T-helper 17 cell (primary cell): Measurements from ENCODE around the gene KCNG2. TPM values are rescaled to one million over a fixed set of nuclear protein-coding genes. Genes with fewer than 3 reads are reported as not detected.
A peak's percentile ranks its signal among the peaks of the same experiment; 100 is the strongest.

Source experiments
- ATAC-seq: fragments of 150-1000 bp; cut with Tn5 transposase; 2 replicates; pipeline ENCODE4 v1.10.0; 2021; ENCODE audit warnings: mild to moderate bottlenecking, moderate library complexity
- DNase-seq, 3 donors: peaks; one replicate each; pipeline versions ENCODE4 v3.0.0 to v3.0.0-alpha.2; 2020 to 2021
- H3K9me3 ChIP-seq: one replicate; pipeline ENCODE4 v1.7.0; 2013; ENCODE audit warnings: low read length, mild to moderate bottlenecking; ENCODE audit not compliant: control insufficient read depth, poor library complexity, severe bottlenecking
- H3K27ac Mint-ChIP-seq: one replicate; pipeline ENCODE4 v1.8.0; 2022; ENCODE audit warnings: mild to moderate bottlenecking, moderate library complexity, mixed read lengths
- H3K27me3 Mint-ChIP-seq: one replicate; pipeline ENCODE4 v1.8.0; 2022; ENCODE audit warnings: mixed read lengths
- H3K36me3 Mint-ChIP-seq: one replicate; pipeline ENCODE4 v1.8.0; 2022; ENCODE audit warnings: low read depth, mixed read lengths
- H3K4me1 Mint-ChIP-seq: one replicate; pipeline ENCODE4 v1.8.0; 2022; ENCODE audit warnings: mild to moderate bottlenecking, mixed read lengths
- H3K4me3 Mint-ChIP-seq: one replicate; pipeline ENCODE4 v1.8.0; 2022; ENCODE audit warnings: mild to moderate bottlenecking, moderate library complexity, mixed read lengths
- total RNA-seq, 4 donors: library from RNA in 2 of 4; stranded (reverse) in 2 of 4; gene quantifications; one replicate each; pipeline ENCODE4 v1.2.3 and lab custom pipeline; 2022 to 2026

Gene KCNG2
- total RNA-seq, 2 donors from 2014 or later, result not detected

DNA sequence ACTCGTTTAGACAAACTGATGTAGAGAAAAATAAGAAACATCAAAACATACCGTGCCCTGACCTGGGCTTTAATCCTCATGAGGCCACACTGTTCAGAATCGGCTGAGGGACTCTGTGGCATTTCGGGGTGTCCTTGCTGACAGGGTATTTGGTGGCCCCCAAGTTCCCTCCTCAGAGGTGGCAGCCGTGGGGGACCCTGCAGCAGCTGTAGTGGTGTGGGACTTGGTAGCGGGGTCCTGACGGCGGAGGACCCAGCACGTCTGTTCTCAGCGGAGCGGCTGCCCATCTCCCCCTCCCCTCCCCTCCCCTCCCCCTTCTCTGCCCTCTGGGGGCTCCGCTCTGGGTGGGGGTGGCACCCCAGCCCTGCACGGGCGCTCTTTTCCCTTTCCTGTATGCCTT is 18.4 kb downstream of the KCNG2 start:
- Mint-ChIP-seq H3K36me3 (peaks cover 2% of the 10 kb centered on the region), H3K27ac (no peak overlapping the region), H3K4me1 (peaks cover 7% of the 10 kb centered on the region), H3K27me3 (peaks cover 27% of the 10 kb centered on the region), H3K4me3 (no peak overlapping the region)
- DNase-seq (no peak), ATAC-seq (no peak)
- H3K9me3 ChIP-seq, result no peaks in the 10 kb centered on the region

DNA sequence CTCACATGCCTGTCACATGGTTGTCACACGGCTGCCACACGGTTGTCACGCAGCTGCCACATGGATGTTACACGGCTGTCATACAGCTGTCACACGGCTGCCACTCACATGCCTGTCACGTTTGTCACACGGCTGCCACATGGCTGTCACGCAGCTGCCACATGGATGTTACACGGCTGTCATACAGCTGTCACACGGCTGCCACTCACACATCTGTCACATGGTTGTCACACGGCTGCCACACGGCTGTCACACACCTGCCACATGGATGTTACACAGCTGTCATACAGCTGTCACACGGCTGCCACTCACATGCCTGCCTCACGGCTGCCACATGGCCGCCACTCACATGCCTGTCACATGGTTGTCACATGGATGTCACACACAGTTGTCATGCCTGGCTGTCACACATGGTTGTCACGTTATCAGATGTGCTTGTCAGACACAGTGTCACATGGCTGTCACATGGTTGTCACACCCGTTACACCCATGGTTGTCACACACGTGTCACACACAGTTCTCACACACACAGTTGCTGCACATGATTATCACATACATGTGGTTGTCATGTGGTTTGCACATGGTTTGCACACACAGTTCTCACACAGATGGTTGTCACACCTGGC is 19.4 kb downstream of the KCNG2 start:
- Mint-ChIP-seq H3K36me3 (no peaks in the 10 kb centered on the region), H3K4me3 (no peak overlapping the region), H3K4me1 (peaks cover 7% of the 10 kb centered on the region), H3K27ac (no peak overlapping the region), H3K27me3 (peaks cover 24% of the 10 kb centered on the region)
- DNase-seq, result no peak
- ATAC-seq, result no peak
- H3K9me3 ChIP-seq, result no peaks in the 10 kb centered on the region

DNA sequence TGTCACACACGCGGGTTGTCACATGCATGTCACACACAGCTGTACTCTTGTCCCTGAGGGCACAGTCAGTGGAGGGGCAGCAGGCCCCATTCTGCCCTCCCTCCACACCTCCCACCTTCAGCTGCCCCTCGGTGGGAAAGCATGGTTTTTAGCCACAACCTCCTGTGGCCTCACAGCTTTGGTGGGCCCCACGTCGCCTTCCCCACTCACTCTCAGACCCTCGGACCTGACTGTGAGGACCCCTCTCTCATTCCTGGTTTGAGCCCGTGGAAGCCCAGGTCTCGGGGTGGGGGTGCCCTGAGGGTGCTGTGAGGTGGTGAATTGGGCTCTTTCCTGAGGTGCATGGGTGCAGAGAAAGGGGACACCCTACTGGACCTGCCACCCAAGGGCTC is 19.9 kb downstream of the KCNG2 start:
- Mint-ChIP-seq H3K27me3 (peaks cover 26% of the 10 kb centered on the region), H3K4me1 (peaks cover 7% of the 10 kb centered on the region)

GRCh38 chr18:79818036-79818435 is 20.3 kb downstream of the KCNG2 start:
- H3K9me3 ChIP-seq, result no peaks in the 10 kb centered on the region
- Mint-ChIP-seq H3K4me1 (peaks cover 7% of the 10 kb centered on the region), H3K27me3 (peaks cover 29% of the 10 kb centered on the region), H3K4me3 (no peak overlapping the region), H3K36me3 (no peaks in the 10 kb centered on the region), H3K27ac (no peak overlapping the region)
- ATAC-seq (no peak), DNase-seq (no peak)

More for the DNA sequence above, 19.9 kb downstream of the KCNG2 start:
- no peak for ATAC-seq
- Mint-ChIP-seq H3K36me3 (no peaks in the 10 kb centered on the region), H3K4me3 (no peak overlapping the region), H3K27ac (no peak overlapping the region)
- DNase-seq, result no peak
- no peaks in the 10 kb centered on the region for H3K9me3 ChIP-seq

DNA sequence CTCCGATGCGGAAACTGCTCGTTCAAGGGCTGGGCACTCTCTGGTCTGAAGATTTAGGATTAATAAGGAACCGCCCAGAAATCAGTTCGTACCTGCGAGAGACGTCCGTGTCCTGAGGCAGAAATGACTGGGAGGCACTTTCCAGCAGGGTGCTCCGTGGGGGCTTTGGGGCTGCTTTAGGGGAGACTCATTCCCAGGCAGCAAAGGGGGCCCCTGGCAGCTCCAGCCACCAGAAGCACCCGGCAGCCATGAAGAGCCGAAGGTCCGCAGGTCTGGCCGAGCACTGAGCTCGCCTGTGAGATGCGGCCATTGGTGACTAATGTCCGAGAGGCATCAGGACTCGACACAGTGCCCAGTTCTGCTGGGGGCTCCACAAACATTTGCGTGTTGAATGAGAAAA is 20.9 kb downstream of the KCNG2 start:
- peak overlapping the region; percentile 41 for H3K4me3 Mint-ChIP-seq
- H3K36me3 Mint-ChIP-seq, result no peaks in the 10 kb centered on the region
- no peaks in the 10 kb centered on the region for H3K9me3 ChIP-seq
- no peak for DNase-seq
- peaks cover 29% of the 10 kb centered on the region for H3K27me3 Mint-ChIP-seq
- ATAC-seq, result no peak
- H3K4me1 Mint-ChIP-seq, result peaks cover 7% of the 10 kb centered on the region
- H3K27ac Mint-ChIP-seq, result no peak overlapping the region

DNA sequence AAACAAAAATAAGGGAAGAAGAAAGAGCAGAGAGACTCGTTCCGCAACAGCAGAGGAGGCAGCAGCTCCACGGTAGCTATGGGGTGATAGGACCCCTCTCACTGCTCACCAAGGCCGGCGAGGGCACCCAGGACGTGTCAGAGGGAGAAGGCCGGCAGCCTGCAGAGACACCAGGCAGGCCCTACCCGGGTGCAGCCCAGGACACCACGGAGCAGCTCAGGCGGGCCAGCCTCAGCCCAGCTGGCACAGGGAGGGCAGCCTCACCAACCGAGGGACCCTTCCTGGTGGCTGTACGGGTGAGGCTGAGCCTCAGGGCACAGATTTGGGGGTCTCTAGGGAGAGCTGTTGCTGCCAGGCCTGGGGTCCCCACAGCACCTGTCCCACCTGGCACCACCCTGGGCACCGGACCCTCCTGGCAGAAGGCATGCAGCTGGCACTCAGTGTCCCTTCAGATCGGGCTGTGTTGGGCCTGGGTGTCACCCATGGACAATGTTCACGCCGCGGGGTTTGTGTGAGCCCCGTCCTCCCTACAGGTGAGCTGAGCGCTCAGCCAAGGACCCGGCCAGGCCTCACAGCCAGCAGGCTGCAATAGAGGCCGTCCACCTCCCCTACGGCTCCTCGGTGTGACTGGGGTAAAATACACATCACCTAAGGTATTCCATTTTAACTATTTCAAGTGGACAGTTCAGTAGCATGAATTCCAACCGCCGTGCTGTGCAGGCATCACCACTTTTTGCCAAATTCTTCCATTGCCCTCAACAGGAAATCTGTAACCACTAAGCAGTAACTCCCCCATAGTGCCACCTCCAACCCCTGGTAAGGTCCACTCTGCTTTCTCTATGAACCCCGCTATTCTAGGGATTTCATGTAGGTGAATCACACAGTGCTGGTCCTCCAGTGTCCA is 21.6 kb downstream of the KCNG2 start:
- no peak for ATAC-seq
- Mint-ChIP-seq H3K36me3 (no peaks in the 10 kb centered on the region), H3K27ac (no peak overlapping the region), H3K27me3 (peaks cover 35% of the 10 kb centered on the region), H3K4me1 (peaks cover 7% of the 10 kb centered on the region), H3K4me3 (peak overlapping the region; percentile 41)
- no peak for DNase-seq
- H3K9me3 ChIP-seq, result no peaks in the 10 kb centered on the region

DNA sequence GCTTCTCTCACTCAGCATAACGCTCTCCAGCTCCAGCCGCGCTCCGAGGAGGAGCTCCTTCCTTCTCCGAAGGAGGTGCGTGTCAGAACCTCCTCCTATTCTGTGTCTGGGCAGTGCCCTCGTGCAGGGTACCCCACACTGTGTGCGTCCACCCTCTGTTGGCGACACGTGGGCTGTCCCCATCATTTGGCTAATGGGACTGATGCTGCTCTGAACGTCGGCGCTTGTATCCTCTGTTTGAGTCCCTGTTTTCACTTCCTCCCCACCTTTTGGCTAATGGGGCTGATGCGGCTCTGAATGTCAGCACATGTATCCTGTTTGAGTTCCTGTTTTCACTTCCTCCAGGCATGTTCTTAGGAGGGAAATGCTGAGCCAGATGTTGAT is 22.2 kb downstream of the KCNG2 start:
- Mint-ChIP-seq H3K27ac (no peak overlapping the region), H3K36me3 (no peaks in the 10 kb centered on the region), H3K27me3 (peaks cover 39% of the 10 kb centered on the region), H3K4me1 (peaks cover 7% of the 10 kb centered on the region), H3K4me3 (no peak overlapping the region)
- H3K9me3 ChIP-seq, result no peaks in the 10 kb centered on the region
- ATAC-seq (peak; percentile 66), DNase-seq (no peak)

DNA sequence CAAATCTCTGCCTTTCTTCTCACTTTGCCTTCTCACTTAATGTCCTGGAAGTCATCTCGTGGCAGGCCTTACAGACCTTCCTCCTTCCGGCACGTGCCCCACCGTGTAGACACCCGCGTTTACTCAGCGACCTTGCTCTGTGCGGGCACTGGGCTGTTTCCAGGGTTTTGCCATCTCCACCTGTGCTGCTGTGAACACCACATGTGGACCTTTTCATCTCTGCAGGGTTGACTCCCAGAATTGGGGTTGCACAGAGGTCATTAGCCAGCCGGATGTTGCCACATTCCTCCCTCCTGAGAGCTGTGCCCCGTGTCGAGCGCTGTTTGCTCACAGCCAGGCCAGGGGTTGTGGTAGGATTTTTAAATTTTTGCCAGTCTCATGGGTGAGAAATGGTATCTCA is 25.4 kb downstream of the KCNG2 start:
- Mint-ChIP-seq H3K27ac (no peak overlapping the region), H3K36me3 (no peaks in the 10 kb centered on the region), H3K4me3 (no peak overlapping the region), H3K27me3 (peaks cover 45% of the 10 kb centered on the region), H3K4me1 (peaks cover 7% of the 10 kb centered on the region)
- no peaks in the 10 kb centered on the region for H3K9me3 ChIP-seq
- no peak for ATAC-seq
- no peak for DNase-seq

GRCh38 chr18:79825913-79826312 is 28.2 kb downstream of the KCNG2 start:
- H3K4me3 Mint-ChIP-seq, result no peak overlapping the region
- H3K9me3 ChIP-seq, result no peaks in the 10 kb centered on the region
- no peak overlapping the region for H3K27ac Mint-ChIP-seq
- H3K36me3 Mint-ChIP-seq, result no peaks in the 10 kb centered on the region
- ATAC-seq, result no peak
- DNase-seq, result no peak
- peaks cover 34% of the 10 kb centered on the region for H3K27me3 Mint-ChIP-seq
- H3K4me1 Mint-ChIP-seq, result peaks cover under 1% of the 10 kb centered on the region

- ATAC-seq, result no peak
- Mint-ChIP-seq H3K27me3 (peaks cover 28% of the 10 kb centered on the region), H3K36me3 (no peaks in the 10 kb centered on the region)
These were observed 29.2 kb downstream of the KCNG2 start for GRCh38 chr18:79826966-79827365.

GRCh38 chr18:79828258-79828657 is 30.5 kb downstream of the KCNG2 start:
- ATAC-seq (no peak), DNase-seq (no peak)
- Mint-ChIP-seq H3K4me1 (no peaks in the 10 kb centered on the region), H3K4me3 (no peak overlapping the region), H3K36me3 (peaks cover 4% of the 10 kb centered on the region), H3K27me3 (peaks cover 23% of the 10 kb centered on the region), H3K27ac (no peak overlapping the region)
- no peaks in the 10 kb centered on the region for H3K9me3 ChIP-seq

More at GRCh38 chr18:79826966-79827365, 29.2 kb downstream of the KCNG2 start:
- no peak overlapping the region for H3K27ac Mint-ChIP-seq
- H3K4me1 Mint-ChIP-seq, result no peaks in the 10 kb centered on the region
- DNase-seq, result no peak
- H3K4me3 Mint-ChIP-seq, result no peak overlapping the region
- H3K9me3 ChIP-seq, result no peaks in the 10 kb centered on the region

- ATAC-seq, result no peak
- peaks cover 23% of the 10 kb centered on the region for H3K27me3 Mint-ChIP-seq
- peaks cover 4% of the 10 kb centered on the region for H3K36me3 Mint-ChIP-seq
- H3K9me3 ChIP-seq, result no peaks in the 10 kb centered on the region
- H3K27ac Mint-ChIP-seq, result no peak overlapping the region
- no peak overlapping the region for H3K4me3 Mint-ChIP-seq
- no peak for DNase-seq
- H3K4me1 Mint-ChIP-seq, result no peaks in the 10 kb centered on the region
These were observed 31.6 kb downstream of the KCNG2 start for GRCh38 chr18:79829136-79829854.

DNA sequence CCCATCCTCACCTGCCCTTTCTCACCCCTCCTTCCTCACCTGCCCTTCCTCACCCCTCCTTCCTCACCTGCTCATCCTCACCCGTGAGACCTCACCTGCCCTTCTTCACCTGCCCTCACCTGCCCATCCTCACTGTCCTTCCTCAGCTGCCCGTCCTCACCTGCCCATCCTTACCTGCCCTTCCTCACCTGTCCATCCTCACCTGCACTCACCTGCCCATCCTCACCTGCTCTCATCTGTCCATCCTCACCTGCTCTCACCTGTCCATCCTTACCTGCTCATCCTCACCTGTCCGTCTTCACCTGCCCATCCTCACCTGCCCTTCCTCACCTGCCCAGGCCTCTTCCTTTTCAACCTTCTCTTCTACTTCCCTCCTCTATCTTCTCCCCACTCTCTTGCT is 34.4 kb downstream of the KCNG2 start:
- Mint-ChIP-seq H3K4me1 (no peaks in the 10 kb centered on the region), H3K27ac (no peak overlapping the region), H3K27me3 (peaks cover 25% of the 10 kb centered on the region)

More for the DNA sequence above, 34.4 kb downstream of the KCNG2 start:
- DNase-seq, result no peak
- Mint-ChIP-seq H3K36me3 (peaks cover 6% of the 10 kb centered on the region), H3K4me3 (no peak overlapping the region)
- no peaks in the 10 kb centered on the region for H3K9me3 ChIP-seq
- ATAC-seq, result no peak
